OCI-LY1 (cell line): Measurements from ENCODE around the gene TSEN2.
"Not testable (repeated sequence)": the region's sequence is repeated elsewhere in the genome, so short reads cannot be mapped to it uniquely, and the experiment has no call there.

Experiments used
- H2AFZ ChIP-seq: fragments of 200-600 bp; sonication (generic), shearing (Covaris generic); 2 replicates; pipeline ENCODE4 v1.6.0; 2014; ENCODE audit warnings: antibody characterized with exemption, mild to moderate bottlenecking, low read length
- H3F3A ChIP-seq: fragments of 200-600 bp; sonication (generic), shearing (Covaris generic); 2 replicates; pipeline ENCODE4 v1.6.0; 2014; ENCODE audit warnings: mild to moderate bottlenecking, antibody characterized with exemption, low read length, moderate library complexity; ENCODE audit not compliant: insufficient read depth
- H3K27ac ChIP-seq: fragments of 200-600 bp; sonication (generic); 2 replicates; pipeline ENCODE4 v1.5.1; 2014; ENCODE audit warnings: low read length, mixed run types, mild to moderate bottlenecking, low read depth; ENCODE audit not compliant: poor library complexity, severe bottlenecking
- H3K27me3 ChIP-seq: fragments of 200-600 bp; sonication (generic); 2 replicates; pipeline ENCODE4 v1.6.0; 2014; ENCODE audit warnings: antibody characterized with exemption, mild to moderate bottlenecking, low read length, moderate library complexity; ENCODE audit not compliant: insufficient read depth
- H3K36me3 ChIP-seq: fragments of 200-600 bp; sonication (generic); 2 replicates; pipeline ENCODE4 v1.6.1; 2014; ENCODE audit warnings: mild to moderate bottlenecking, antibody characterized with exemption, low read length, moderate library complexity, mixed read lengths; ENCODE audit not compliant: insufficient read depth
- H3K4me1 ChIP-seq: fragments of 200-600 bp; sonication (generic); 2 replicates; pipeline ENCODE4 v1.5.1; 2014; ENCODE audit warnings: mild to moderate bottlenecking, low read length, moderate library complexity; ENCODE audit not compliant: insufficient read depth, severe bottlenecking
- H3K4me2 ChIP-seq: fragments of 200-600 bp; sonication (generic), shearing (Covaris generic); 2 replicates; pipeline ENCODE4 v1.6.1; 2014; ENCODE audit warnings: low read length
- H3K4me3 ChIP-seq: fragments of 200-600 bp; sonication (generic); 2 replicates; pipeline ENCODE4 v1.5.1; 2014; ENCODE audit warnings: low read length, low read depth, mild to moderate bottlenecking, mixed read lengths; ENCODE audit not compliant: poor library complexity, severe bottlenecking
- H3K79me2 ChIP-seq: fragments of 200-600 bp; shearing (Covaris generic); 2 replicates; pipeline ENCODE4 v1.6.1; 2016; ENCODE audit warnings: mixed run types, low read length, mixed read lengths; ENCODE audit not compliant: insufficient read depth
- H3K9ac ChIP-seq: fragments of 200-600 bp; sonication (generic), shearing (Covaris generic); 2 replicates; pipeline ENCODE4 v1.6.1; 2014; ENCODE audit warnings: mild to moderate bottlenecking, low read length, mixed read lengths
- H3K9me2 ChIP-seq: fragments of 200-600 bp; sonication (generic), shearing (Covaris generic); 2 replicates; pipeline ENCODE4 v1.6.1; 2014; ENCODE audit warnings: low read depth, mild to moderate bottlenecking, low read length, mixed read lengths
- H3K9me3 ChIP-seq: fragments of 200-600 bp; shearing (Covaris generic); 2 replicates; pipeline ENCODE4 v1.6.1; 2014; ENCODE audit warnings: low read length, mixed read lengths
- H4K20me1 ChIP-seq: fragments of 200-600 bp; sonication (generic), shearing (Covaris generic); 2 replicates; pipeline ENCODE4 v1.6.0; 2016; ENCODE audit warnings: mild to moderate bottlenecking, low read length; ENCODE audit not compliant: insufficient read depth
- EZH2 ChIP-seq: fragments of 200-600 bp; sonication (generic), shearing (Covaris generic); IDR thresholded peaks from 2 replicates; pipeline ENCODE4 v1.8.0; 2017; ENCODE audit warnings: borderline replicate concordance, mixed run types, mild to moderate bottlenecking, antibody characterized with exemption, low read length, moderate library complexity, mixed read lengths
- TF ChIP-seq, protein P1 (sequence below): fragments of 200-600 bp; sonication (generic), shearing (Covaris generic); IDR thresholded peaks from 2 replicates; pipeline ENCODE4 v1.5.1; 2017; ENCODE audit warnings: mild to moderate bottlenecking, antibody characterized with exemption, low read length, moderate library complexity, mixed read lengths

The TSEN2 gene

DNA sequence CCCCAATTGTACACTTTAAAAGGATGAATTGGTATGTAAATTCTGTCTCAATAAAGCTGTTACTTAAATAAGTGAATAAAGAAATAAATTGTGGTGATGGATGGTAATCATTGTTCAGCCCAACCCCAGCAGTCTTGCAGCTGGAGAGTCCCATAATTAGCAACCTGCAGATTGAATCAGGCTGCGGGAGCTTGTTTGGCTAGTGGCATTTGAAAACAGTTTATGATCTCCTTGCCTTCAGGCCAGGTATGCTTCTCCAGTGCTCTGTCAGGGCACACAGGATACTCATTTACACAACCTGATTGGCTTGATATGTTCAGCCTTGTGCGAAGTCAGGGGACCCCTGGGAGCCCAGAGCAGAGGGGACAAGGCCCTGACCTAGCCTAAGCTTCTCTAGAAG, 16.5 kb upstream of the TSEN2 start:
- no peaks in the 10 kb centered on the region for H4K20me1 ChIP-seq
- H3K36me3 ChIP-seq: no peaks in the 10 kb centered on the region
- no peaks in the 10 kb centered on the region for H3K9me3 ChIP-seq
- H3K4me2 ChIP-seq: no peak overlapping the region
- no peaks in the 10 kb centered on the region for H3K79me2 ChIP-seq
- no peak overlapping the region for H2AFZ ChIP-seq
- H3K27ac ChIP-seq: no peak overlapping the region
- no peaks in the 10 kb centered on the region for H3F3A ChIP-seq
- no peak overlapping the region for H3K4me3 ChIP-seq
- H3K4me1 ChIP-seq: no peaks in the 10 kb centered on the region
- H3K9me2 ChIP-seq: no peaks in the 10 kb centered on the region
- peaks cover 9% of the 10 kb centered on the region; the same call in 1 of the 2 replicates for H3K27me3 ChIP-seq
- TF ChIP-seq EZH2: no peak
- TF ChIP-seq, protein P1, sequence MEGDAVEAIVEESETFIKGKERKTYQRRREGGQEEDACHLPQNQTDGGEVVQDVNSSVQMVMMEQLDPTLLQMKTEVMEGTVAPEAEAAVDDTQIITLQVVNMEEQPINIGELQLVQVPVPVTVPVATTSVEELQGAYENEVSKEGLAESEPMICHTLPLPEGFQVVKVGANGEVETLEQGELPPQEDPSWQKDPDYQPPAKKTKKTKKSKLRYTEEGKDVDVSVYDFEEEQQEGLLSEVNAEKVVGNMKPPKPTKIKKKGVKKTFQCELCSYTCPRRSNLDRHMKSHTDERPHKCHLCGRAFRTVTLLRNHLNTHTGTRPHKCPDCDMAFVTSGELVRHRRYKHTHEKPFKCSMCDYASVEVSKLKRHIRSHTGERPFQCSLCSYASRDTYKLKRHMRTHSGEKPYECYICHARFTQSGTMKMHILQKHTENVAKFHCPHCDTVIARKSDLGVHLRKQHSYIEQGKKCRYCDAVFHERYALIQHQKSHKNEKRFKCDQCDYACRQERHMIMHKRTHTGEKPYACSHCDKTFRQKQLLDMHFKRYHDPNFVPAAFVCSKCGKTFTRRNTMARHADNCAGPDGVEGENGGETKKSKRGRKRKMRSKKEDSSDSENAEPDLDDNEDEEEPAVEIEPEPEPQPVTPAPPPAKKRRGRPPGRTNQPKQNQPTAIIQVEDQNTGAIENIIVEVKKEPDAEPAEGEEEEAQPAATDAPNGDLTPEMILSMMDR: no peak
- H3K9ac ChIP-seq: no peak overlapping the region

DNA sequence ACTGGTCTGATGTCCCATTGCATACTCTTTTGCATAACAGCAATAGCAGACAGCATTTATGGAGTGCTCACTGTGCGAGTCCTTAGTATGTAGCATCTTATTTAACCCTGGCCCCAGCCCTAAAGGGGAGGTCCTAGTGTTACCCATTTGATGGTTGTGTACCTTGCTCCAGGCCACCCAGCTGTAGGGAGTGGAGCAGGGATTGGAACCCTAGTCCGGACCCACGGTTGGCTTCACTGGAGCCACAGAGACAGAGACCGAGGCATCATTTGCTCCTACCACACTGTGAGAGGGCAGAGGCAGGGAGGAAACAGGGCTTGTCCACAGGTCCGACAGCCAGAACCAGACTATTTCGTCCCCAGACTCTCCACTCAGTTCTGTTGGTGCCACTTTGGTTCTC, 16.0 kb upstream of the TSEN2 start:
- H3F3A ChIP-seq: no peaks in the 10 kb centered on the region
- no peaks in the 10 kb centered on the region for H3K9me2 ChIP-seq
- H3K4me3 ChIP-seq: no peak overlapping the region
- no peaks in the 10 kb centered on the region for H3K36me3 ChIP-seq
- H2AFZ ChIP-seq: no peak overlapping the region
- no peak overlapping the region for H3K4me2 ChIP-seq
- no peaks in the 10 kb centered on the region for H3K9me3 ChIP-seq
- no peaks in the 10 kb centered on the region for H4K20me1 ChIP-seq
- H3K27ac ChIP-seq: no peak overlapping the region
- H3K9ac ChIP-seq: no peak overlapping the region
- no peak for TF ChIP-seq EZH2
- TF ChIP-seq, protein P1: no peak
- no peaks in the 10 kb centered on the region for H3K79me2 ChIP-seq
- H3K27me3 ChIP-seq: peaks cover 9% of the 10 kb centered on the region; the same call in 1 of the 2 replicates
- H3K4me1 ChIP-seq: no peaks in the 10 kb centered on the region

DNA sequence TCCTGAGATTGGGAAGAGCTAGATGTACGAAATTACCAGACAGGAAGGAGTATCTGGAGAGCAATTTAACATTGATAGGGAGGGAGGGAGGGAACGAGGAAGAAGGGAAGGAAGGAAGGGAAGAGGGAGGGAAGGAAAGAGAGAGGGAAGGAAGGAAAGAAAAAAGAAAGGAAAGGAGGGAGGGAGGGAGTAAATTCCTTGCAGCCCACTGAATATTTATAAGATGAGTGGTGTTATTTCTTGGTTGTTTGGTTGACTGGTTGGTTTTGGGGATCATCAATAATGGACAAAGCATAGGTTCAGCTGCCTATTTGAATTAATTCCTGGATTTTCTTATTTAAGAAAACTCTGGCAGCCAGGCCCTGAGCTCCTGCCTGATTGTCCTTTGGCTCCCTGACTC, 15.5 kb upstream of the TSEN2 start:
- TF ChIP-seq, protein P1: no peak
- TF ChIP-seq EZH2: no peak

DNA sequence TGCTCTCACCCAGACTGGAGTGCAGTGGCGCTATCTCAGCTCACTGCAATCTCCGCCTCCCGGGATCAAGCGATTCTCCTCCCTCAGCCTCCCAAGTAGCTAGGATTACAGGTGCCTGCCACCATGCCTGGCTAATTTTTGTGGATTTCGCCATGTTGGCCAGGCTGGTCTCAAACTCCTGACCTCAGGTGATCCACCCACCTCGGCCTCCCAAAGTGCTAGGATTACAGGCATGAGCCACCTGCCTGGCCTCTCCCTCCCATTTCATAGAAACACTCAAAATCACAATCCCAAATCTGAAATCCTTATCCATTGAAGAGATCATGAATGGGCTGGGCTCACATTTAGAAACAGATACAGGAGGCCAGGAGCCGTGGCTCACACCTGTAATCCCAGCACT, 15.1 kb upstream of the TSEN2 start:
- not testable (repeated sequence) for H2AFZ ChIP-seq, H4K20me1 ChIP-seq, H3K9me3 ChIP-seq, H3K4me3 ChIP-seq, H3K36me3 ChIP-seq, H3K27ac ChIP-seq, H3K79me2 ChIP-seq, H3K9ac ChIP-seq, H3F3A ChIP-seq, H3K4me2 ChIP-seq, H3K4me1 ChIP-seq, H3K27me3 ChIP-seq, H3K9me2 ChIP-seq

More for the DNA sequence above, 15.5 kb upstream of the TSEN2 start:
- no peak overlapping the region for H3K4me2 ChIP-seq
- H3F3A ChIP-seq: no peaks in the 10 kb centered on the region
- H2AFZ ChIP-seq: no peak overlapping the region
- H4K20me1 ChIP-seq: no peaks in the 10 kb centered on the region
- H3K9me2 ChIP-seq: no peaks in the 10 kb centered on the region
- no peaks in the 10 kb centered on the region for H3K36me3 ChIP-seq
- no peak overlapping the region for H3K4me3 ChIP-seq
- H3K27me3 ChIP-seq: peaks cover 9% of the 10 kb centered on the region; the same call in 1 of the 2 replicates
- no peaks in the 10 kb centered on the region for H3K79me2 ChIP-seq
- no peak overlapping the region for H3K27ac ChIP-seq
- H3K9ac ChIP-seq: no peak overlapping the region
- H3K4me1 ChIP-seq: no peaks in the 10 kb centered on the region
- H3K9me3 ChIP-seq: no peaks in the 10 kb centered on the region
